Astrocyte of the spinal cord (primary cell): Measurements from ENCODE around the gene ERBB4.

ENCODE experiments used
- DNase-seq: peaks from one replicate; pipeline ENCODE4 v3.0.0; 2011; ENCODE audit warnings: low read depth, low spot score
- H3K4me3 ChIP-seq: 2 replicates; pipeline ENCODE4 v1.5.1; 2011; ENCODE audit warnings: low read depth, mild to moderate bottlenecking, low read length, moderate library complexity
- in situ Hi-C: cut with HindIII; loops from 2 replicates; pipeline ENCODE4 v1.10.0; 2017; ENCODE audit warnings: low sequenced_read_pairs
- TF ChIP-seq, protein P1 (sequence below): IDR thresholded peaks from 2 replicates; pipeline ENCODE4 v1.5.1; 2012; ENCODE audit warnings: low read depth, mild to moderate bottlenecking, low read length, inconsistent platforms

The ERBB4 gene

DNA sequence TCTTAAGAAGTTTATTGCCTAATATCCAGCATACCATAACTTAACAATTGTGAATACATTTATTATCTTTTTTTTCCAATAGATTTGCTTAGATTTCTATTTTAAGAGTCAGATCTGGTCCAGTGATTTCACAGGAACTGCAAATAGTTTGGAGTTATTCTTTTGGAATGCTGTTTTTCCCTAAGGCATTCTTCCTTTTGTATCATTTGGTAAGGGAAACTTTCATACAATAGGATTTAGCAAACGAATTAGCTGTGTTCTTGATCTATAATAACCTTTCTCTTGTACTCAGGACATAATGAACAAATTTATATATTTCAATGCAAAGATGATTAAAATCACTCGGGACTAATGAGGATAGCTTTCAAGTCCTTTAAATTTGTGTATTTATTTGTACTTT, 201.6 kb downstream of the ERBB4 start:
- DNase-seq = no peak
- in situ Hi-C loops = no loop called here
- TF ChIP-seq, protein P1, sequence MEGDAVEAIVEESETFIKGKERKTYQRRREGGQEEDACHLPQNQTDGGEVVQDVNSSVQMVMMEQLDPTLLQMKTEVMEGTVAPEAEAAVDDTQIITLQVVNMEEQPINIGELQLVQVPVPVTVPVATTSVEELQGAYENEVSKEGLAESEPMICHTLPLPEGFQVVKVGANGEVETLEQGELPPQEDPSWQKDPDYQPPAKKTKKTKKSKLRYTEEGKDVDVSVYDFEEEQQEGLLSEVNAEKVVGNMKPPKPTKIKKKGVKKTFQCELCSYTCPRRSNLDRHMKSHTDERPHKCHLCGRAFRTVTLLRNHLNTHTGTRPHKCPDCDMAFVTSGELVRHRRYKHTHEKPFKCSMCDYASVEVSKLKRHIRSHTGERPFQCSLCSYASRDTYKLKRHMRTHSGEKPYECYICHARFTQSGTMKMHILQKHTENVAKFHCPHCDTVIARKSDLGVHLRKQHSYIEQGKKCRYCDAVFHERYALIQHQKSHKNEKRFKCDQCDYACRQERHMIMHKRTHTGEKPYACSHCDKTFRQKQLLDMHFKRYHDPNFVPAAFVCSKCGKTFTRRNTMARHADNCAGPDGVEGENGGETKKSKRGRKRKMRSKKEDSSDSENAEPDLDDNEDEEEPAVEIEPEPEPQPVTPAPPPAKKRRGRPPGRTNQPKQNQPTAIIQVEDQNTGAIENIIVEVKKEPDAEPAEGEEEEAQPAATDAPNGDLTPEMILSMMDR = no peak
- H3K4me3 ChIP-seq = no peak overlapping the region

DNA sequence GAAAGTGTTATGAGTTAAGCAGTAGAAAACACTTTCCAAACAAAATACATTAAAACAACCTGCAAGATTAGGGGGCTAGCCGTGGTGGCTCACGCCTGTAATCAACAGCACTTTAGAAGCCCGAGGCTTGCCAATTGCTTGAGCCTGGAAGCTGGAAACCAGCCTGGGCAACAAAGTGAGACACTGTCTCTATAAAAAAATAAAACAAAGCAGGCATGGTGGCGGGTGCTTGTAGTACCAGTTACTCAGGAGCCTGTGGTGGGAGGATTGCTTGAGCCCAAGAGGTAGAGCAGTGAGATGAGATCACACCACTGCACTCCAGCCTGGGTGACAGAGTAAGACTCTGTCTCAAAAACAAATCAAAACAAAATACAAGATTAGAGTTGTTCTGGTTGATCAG, 208.3 kb downstream of the ERBB4 start:
- H3K4me3 ChIP-seq = no peak overlapping the region
- DNase-seq = no peak
- in situ Hi-C loops = no loop called here
- TF ChIP-seq, protein P1 = no peak

DNA sequence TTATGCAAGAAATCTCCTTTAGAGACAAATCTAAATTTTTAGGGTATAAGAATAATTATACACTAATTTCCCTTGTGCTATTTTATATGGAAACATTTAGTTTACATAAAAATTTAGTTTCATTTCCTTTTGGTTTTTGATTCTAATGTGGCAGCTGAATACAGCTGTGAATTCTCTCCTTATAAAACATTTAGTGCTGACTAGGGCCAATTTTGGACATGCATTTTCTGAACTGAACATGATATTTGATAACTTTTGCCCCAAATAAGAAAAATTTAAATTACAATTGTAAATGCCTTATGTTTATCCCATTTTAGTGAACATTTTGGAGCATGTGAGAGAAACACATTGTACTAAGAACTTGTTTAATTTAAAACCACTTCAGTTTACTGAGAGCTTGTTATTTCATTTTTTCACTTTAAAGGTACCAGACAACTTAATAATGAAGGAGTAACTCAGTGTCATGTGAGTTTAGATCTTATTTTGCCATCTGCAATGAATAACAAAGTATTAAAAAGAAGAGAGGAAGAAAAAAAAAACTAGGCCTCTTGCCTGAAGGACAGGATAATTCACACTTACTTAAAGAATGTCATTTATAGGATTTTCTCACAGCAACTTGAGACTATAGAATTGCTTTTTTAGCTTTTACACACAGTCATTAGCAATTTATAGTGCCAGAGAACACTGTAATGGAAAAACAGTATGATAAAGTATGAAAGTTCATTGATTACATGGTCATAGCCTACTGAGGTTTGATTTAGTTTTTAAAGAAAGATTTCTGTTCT, 209.7 kb downstream of the ERBB4 start:
- TF ChIP-seq, protein P1 = no peak
- H3K4me3 ChIP-seq = no peak overlapping the region
- in situ Hi-C loops = no loop called here
- no peak for DNase-seq

DNA sequence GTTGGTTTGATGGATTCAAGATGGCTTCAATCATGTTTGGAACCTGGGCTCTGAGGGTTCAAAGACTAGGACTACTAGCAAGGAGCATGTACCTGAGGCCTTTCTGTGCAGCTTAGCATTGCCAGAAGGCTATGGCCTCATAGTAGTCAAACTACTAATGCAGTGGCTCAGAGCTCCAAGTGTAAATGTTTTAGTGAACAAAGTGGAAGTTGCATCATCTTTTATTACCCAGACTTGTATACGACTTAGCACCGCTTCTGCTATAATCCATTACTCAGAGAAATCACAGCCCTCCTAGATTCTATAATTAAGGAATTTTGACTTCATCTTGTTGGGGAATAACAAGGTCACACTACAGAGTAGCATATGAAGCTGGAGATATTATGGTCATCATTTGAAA, 210.5 kb downstream of the ERBB4 start:
- TF ChIP-seq, protein P1 = no peak
- no peak for DNase-seq
- H3K4me3 ChIP-seq = no peak overlapping the region
- in situ Hi-C loops = no loop called here

DNA sequence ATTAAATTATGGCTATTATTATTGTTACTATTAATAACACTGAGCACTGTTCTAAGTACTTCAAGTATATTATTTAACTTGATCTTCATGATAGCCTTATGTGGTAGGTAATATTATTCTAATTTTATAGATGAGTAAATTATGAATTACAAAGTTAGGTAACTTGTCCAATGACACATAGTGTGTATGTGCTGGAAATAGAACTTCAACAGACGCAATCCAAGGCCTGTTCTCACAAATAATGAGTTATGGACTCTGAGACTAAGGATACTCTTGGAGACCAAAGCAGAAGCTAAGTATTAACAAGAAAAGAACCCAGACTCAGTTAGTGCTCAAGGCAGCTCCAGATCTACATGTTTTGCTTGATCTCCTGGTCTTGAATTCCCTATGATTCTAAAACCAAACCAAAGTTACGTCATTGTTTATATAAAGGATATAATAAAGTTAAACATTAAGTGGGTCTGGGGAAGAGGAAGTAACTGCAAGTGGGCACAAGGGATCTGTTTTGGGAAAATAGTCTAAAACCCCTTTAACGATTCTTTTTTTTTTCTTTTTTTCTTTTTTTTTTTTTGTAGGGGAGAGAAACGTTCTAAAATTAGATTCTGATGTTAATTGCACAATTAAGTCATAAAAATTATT, 211.3 kb downstream of the ERBB4 start:
- no peak for DNase-seq
- TF ChIP-seq, protein P1 = no peak
- H3K4me3 ChIP-seq = no peak overlapping the region
- in situ Hi-C loops = no loop called here

DNA sequence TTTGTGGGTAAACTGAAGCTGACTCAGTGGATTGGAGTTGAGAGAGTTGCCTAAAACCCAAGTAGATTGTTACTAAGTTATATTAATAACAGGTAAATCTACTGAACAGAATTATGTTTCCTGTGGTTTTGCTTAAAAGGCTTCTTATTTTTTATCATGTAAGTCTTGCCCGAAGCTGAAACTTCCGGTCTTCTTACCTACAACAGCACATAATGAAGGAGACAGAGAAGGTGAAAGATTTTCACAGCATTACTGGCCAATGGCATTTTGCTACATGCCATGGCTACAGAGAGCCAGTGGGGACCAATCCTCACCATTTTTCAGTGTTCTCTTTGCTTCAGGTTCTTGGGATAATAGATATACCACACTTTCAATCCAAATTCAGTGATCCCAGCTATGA, 220.0 kb downstream of the ERBB4 start:
- TF ChIP-seq, protein P1 = no peak
- in situ Hi-C loops = no loop called here
- DNase-seq = no peak
- H3K4me3 ChIP-seq = no peak overlapping the region
